ENCODE data around the gene MIER2. TPM values are rescaled to one million over a fixed set of nuclear protein-coding genes. Genes with fewer than 3 reads are reported as not detected.
A peak's percentile ranks its signal among the peaks of the same experiment; 100 is the strongest.
"Not testable (repeated sequence)": the region's sequence is repeated elsewhere in the genome, so short reads cannot be mapped to it uniquely, and the experiment has no call there.

The MIER2 gene
- total RNA-seq, 2 experiments from 2014 or later = 17.2 to 18.6 TPM

DNA sequence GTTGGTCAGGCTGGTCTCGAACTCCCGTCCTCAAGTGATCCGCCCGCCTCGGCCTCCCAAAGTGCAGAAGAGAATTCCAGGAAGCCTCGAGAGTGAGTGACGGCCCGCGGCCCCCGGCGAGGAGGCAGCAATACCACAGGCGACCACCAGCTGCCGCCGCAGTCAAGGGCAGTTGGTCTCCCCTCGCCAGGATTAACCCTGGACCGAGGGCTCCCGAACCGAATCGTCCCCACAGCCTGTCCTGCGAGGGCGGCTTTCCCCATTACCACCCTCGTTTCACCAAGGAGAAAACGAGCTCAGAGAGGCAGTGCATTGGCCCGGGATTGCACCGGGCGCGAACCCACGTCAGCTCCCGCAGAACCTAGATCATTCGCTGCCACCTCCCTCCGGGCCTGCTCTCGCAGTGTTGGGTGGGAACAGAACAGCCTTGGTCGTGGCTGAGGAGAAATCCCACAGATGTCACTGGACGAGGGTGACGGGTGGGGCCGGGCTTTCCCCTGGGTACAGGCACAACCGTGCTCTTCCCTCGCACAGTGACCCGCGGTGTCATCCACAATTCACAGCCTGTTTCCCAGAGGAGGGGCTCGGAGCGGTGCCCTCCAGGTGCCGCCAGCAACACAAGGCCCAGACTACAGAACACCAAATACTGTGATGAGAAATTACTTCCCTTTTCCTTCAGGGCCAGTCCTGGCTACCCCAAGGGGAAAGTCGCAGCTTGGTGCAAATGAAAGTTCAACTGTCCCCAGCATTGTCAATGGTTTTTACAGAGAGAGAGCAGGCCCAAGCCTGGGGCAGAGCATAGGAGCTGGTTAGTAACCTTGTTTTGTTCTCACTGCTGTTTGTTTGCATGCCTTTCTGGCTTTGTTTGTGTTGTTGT, 39.6 kb upstream of the MIER2 start:
- peaks cover 10% of the 10 kb centered on the region for H3K36me3 Mint-ChIP-seq
- peaks cover 4% of the 10 kb centered on the region for H3K9me3 Mint-ChIP-seq
- no peak for DNase-seq
- peak overlapping the region; percentile 25 for H3K27ac Mint-ChIP-seq
- H3K27me3 Mint-ChIP-seq = peaks cover 77% of the 10 kb centered on the region
- no peak overlapping the region for H3K4me3 Mint-ChIP-seq
- peaks cover 19% of the 10 kb centered on the region for H3K4me1 Mint-ChIP-seq

DNA sequence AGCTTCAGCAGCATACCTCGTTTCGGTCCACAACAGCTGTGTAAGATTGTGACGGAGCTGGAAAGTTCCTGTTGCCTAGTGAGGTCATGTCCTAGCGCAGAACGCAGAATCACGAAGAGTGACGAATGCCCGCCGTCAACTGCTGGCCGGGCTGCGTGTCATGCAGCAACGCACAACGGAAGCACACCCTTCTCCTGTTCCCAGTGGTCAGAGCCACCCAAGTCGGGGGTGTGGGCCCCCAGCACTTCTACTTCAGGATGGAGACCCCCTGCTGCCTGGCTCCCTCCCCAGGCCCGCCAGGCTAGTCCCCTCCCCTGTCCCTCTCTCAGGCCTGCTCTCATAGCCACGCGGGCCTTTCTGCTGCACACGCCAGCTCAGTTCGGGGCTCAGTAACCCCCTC, 38.4 kb upstream of the MIER2 start:
- peak overlapping the region; percentile 23 for H3K27ac Mint-ChIP-seq
- peaks cover 74% of the 10 kb centered on the region for H3K27me3 Mint-ChIP-seq
- peaks cover 10% of the 10 kb centered on the region for H3K36me3 Mint-ChIP-seq
- H3K9me3 Mint-ChIP-seq = peaks cover 4% of the 10 kb centered on the region
- H3K4me3 Mint-ChIP-seq = no peak overlapping the region
- DNase-seq = no peak
- H3K4me1 Mint-ChIP-seq = peaks cover 19% of the 10 kb centered on the region

DNA sequence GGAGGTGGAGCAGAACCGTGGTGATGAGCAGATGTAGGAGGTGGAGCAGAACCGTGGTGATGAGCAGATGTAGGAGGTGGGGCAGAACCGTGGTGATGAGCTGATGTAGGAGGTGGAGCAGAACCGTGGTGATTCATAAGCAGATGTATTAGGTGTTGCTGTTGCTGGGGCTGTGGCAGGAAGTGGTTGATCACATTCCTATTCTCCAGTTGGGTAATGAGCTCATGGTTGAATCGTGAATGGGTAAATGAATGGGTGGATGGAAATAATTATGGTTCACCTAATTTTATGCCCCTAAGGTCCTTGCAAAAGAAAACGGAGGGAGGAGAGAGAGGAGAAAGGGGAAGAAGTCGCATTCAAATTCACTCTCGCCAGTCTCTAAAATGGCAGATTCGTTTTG, 38.0 kb upstream of the MIER2 start:
- Mint-ChIP-seq H3K4me1 (peaks cover 19% of the 10 kb centered on the region), H3K27ac (peak overlapping the region; percentile 23), H3K27me3 (peaks cover 72% of the 10 kb centered on the region), H3K4me3 (peak overlapping the region; percentile 0)
- DNase-seq = peak; percentile 55
- H3K9me3 Mint-ChIP-seq, H3K36me3 Mint-ChIP-seq: not testable (repeated sequence)

DNA sequence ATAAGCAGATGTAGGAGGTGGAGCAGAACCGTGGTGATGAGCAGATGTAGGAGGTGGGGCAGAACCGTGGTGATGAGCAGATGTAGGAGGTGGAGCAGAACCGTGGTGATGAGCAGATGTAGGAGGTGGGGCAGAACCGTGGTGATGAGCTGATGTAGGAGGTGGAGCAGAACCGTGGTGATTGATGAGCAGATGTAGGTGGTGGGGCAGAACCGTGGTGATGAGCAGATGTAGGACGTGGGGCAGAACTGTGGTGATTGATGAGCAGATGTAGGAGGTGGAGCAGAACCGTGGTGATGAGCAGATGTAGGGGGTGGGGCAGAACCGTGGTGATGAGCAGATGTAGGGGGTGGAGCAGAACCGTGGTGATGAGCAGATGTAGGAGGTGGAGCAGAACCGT, 37.3 kb upstream of the MIER2 start:
- not testable (repeated sequence) for H3K9me3 Mint-ChIP-seq, H3K4me3 Mint-ChIP-seq, DNase-seq, H3K36me3 Mint-ChIP-seq, H3K27ac Mint-ChIP-seq
- Mint-ChIP-seq H3K27me3 (peaks cover 67% of the 10 kb centered on the region), H3K4me1 (peaks cover 19% of the 10 kb centered on the region)

DNA sequence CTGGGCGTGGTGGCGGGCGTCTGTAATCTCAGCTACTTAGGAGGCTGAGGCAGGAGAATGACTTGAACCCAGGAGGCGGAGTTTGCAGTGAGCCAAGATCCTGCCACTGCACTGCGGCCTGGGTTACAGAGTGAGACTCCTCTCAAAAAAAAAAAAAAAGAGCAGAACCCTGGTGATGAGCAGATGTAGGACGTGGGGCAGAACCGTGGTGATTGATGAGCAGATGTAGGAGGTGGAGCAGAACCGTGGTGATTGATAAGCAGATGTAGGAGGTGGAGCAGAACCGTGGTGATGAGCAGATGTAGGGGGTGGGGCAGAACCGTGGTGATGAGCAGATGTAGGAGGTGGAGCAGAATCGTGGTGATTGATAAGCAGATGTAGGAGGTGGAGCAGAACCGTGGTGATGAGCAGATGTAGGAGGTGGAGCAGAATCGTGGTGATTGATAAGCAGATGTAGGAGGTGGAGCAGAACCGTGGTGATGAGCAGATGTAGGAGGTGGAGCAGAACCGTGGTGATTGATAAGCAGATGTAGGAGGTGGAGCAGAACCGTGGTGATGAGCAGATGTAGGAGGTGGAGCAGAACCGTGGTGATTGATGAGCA, 36.1 kb upstream of the MIER2 start:
- Mint-ChIP-seq H3K4me1 (peaks cover 16% of the 10 kb centered on the region), H3K27me3 (peaks cover 61% of the 10 kb centered on the region)
- H3K4me3 Mint-ChIP-seq, H3K27ac Mint-ChIP-seq, H3K36me3 Mint-ChIP-seq, DNase-seq, H3K9me3 Mint-ChIP-seq: not testable (repeated sequence)

DNA sequence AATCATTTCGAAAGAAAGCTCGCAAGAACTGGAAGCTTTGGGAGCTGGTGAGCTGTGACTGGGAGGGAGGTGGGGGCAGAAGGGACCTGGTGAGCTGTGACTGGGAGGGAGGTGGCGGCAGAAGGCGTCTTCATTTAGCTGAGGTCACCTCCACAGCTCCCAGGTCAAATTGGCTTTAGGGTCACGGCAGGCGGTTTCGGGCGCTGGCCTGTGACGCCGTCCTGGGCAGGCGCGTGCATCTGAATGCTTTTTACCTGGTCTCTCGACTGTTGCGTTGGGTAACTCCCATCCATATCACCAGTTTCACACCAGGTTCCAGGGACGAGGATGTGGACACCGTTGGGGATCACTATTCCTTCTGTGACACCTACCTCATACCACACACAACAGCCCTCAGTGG, 35.2 kb upstream of the MIER2 start:
- peaks cover 10% of the 10 kb centered on the region for H3K36me3 Mint-ChIP-seq
- peaks cover 56% of the 10 kb centered on the region for H3K27me3 Mint-ChIP-seq
- H3K4me3 Mint-ChIP-seq = no peak overlapping the region
- H3K4me1 Mint-ChIP-seq = peaks cover 16% of the 10 kb centered on the region
- no peak overlapping the region for H3K27ac Mint-ChIP-seq
- peaks cover 4% of the 10 kb centered on the region for H3K9me3 Mint-ChIP-seq
- DNase-seq = no peak

DNA sequence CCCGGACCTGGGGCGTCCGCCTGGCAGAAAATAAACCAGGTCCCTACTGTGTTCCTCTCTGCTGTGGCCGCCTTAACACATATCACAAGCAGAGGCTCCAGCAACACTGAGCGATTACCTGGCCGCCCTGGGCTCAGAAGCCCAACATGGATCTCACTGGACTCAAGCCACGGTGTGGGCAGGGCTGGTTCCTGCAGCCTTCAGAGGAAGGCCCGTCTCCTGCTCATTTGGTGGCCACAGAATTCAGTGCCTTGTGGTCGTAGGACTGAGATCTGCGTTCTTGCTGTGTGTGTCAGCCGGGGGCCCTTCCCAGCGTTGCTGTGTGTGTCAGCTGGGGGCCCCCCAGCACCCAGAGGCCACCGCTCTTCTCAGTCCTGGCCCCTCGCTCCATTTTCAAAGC, 34.1 kb upstream of the MIER2 start:
- Mint-ChIP-seq H3K27ac (no peak overlapping the region), H3K4me3 (no peak overlapping the region), H3K27me3 (peaks cover 49% of the 10 kb centered on the region), H3K4me1 (peaks cover 11% of the 10 kb centered on the region), H3K9me3 (peaks cover 4% of the 10 kb centered on the region), H3K36me3 (peaks cover 6% of the 10 kb centered on the region)
- no peak for DNase-seq

DNA sequence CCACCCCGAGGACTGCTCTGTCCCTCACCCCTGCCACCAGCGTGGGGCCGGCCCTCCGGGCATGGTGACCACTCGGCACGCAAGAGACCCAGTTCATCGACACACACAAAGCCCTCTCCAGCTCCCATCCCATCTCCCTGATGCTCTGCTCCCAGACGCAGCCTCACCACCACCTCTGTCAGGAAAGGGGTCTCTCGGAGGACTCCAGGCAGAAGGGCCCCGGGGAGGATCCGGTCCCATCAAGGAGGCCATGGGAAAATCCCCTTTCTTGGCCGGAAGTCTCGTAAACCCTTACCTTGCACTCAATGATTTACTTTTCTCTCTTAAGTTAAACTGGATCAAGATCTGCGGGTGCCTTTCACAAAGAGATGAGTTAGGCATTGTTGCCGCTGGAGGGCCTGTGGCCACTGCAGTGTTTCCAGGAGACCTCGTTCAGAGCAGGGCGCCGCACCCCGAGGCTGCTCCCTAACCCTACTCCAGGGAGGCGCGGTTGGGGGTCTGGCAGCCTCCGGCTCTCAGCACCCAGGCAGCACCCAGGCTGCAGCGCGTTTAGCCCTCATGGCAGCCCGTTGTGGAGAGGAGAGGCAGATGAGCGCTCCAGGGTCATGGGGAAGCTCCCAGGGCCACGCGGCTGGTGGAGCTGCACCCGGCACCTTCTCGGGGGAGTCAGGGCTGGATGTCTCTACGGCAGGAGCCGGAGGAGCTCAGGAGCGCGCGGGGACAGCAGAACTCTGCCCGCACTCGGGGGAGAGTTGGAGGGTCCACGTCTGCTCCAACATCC, 33.4 kb upstream of the MIER2 start:
- H3K4me3 Mint-ChIP-seq = no peak overlapping the region
- H3K9me3 Mint-ChIP-seq = peaks cover 2% of the 10 kb centered on the region
- no peak overlapping the region for H3K27ac Mint-ChIP-seq
- peaks cover 6% of the 10 kb centered on the region for H3K4me1 Mint-ChIP-seq
- peaks cover 49% of the 10 kb centered on the region for H3K27me3 Mint-ChIP-seq
- no peak for DNase-seq
- H3K36me3 Mint-ChIP-seq = peaks cover 3% of the 10 kb centered on the region

DNA sequence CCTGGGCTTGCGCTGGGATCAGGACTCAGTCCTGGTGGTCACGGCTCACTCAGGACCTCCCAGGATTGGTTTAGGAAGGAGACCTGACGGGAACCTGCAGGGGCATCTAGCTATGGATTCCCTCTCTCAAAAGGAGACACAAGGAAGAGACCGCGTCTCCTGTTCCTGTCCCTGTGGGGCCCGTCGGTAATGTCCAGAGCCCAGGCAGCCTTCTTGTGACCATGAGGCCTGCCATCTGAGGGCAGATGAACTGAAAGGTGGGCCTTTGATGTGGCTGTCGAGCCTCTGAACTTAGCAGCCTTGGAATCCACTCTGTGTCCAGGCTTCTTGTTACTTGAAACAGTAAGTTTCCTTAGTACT, 31.5 kb upstream of the MIER2 start:
- H3K27ac Mint-ChIP-seq = peak overlapping the region; percentile 66
- H3K4me1 Mint-ChIP-seq = no peaks in the 10 kb centered on the region
- no peaks in the 10 kb centered on the region for H3K36me3 Mint-ChIP-seq
- peaks cover 53% of the 10 kb centered on the region for H3K27me3 Mint-ChIP-seq
- H3K9me3 Mint-ChIP-seq = no peaks in the 10 kb centered on the region
- no peak for DNase-seq
- H3K4me3 Mint-ChIP-seq = no peak overlapping the region

DNA sequence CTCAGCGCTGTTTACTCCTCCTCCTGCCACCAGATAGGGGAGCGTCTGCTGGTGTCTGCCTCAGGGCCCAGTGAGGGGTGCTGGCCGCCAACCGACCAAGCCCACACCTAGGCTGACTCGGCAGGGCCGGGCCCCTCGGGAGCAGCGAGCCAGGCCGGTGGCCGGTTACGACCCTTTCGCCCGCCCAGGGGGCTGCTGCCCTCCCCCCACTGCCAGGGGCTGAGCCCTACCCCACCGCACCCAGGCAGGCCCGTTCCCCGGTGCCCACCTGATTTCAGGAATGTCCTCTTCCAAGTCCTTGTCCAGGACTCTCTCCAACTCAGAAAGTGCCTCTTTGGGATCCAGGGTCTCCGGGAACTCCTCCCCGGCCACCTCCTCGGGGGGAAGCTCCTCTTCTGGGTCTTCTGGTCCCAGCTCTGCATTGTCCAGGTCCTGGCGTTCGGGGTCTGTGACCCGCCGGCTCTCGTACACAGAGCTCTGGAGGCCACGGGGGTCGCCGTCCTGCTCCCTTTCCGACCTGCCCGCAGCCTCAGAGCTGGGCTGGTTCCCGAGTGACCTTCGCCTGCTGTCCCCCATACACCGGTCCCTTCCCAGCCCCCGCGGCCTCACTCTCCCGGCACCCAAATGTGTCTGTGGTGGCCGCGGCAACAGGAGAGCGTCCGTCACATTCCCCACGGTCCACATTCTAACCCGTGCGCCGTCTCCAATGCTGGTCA, 31.0 kb upstream of the MIER2 start:
- Mint-ChIP-seq H3K27ac (peak overlapping the region; percentile 66), H3K4me3 (no peak overlapping the region), H3K27me3 (peaks cover 55% of the 10 kb centered on the region), H3K36me3 (no peaks in the 10 kb centered on the region), H3K9me3 (no peaks in the 10 kb centered on the region), H3K4me1 (no peaks in the 10 kb centered on the region)
- DNase-seq = no peak

DNA sequence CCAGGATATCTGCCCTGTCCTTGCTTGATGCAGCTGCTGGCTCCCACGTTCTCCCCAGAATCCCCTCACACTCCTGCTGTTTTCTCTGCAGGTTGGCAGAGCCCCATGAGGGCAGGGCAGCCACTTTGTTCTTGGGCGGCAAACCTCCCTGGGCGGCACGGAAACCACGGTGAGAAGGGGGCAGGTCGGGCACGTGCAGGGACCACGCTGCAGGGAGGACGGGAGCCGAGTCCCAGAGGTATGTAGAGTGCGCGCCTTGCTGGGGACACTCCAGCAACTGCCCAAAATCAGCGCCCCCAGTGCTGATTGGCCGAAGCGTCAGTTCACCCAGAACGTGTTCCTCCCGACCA, 30.3 kb upstream of the MIER2 start:
- Mint-ChIP-seq H3K4me1 (no peaks in the 10 kb centered on the region), H3K36me3 (no peaks in the 10 kb centered on the region)

DNA sequence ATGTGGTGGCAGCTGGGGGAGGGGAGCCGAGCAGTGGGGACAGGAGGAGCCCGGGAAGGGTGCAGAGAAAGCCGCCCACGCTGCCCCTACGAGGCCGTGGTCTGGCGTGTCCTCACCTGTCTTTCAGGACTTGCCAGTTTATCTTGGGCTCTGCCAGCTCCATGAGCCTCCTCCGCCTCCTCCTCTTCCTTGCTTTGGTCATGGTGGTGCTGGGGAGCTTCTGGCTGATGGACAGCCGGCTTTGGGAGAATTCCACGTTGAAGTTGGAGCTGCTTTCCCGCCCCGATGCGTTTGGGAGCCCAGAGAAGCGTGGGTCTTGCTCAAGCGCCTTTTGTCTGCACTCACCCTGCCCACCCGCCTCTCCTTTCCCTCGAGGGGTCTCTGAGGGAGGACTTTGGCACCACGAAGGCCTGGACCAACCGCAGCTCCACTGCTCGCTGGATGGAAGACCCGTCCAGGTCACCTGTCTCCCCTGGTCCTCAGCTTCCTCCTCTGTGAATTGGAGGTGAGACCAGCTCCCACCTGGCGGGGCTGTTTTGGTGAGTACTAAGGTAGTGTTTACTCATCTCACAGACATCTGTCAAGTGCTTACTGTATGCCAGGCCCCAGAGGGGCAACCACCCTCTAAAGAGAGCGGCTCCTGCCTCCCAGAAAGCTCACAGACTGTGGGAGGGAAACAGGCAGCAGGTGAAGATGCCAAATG, 29.7 kb upstream of the MIER2 start:
- Mint-ChIP-seq H3K36me3 (no peaks in the 10 kb centered on the region), H3K4me1 (no peaks in the 10 kb centered on the region), H3K4me3 (no peak overlapping the region), H3K27ac (no peak overlapping the region), H3K27me3 (peaks cover 49% of the 10 kb centered on the region), H3K9me3 (no peaks in the 10 kb centered on the region)
- DNase-seq = no peak

More for the DNA sequence above, 30.3 kb upstream of the MIER2 start:
- Mint-ChIP-seq H3K27me3 (peaks cover 49% of the 10 kb centered on the region), H3K9me3 (no peaks in the 10 kb centered on the region), H3K4me3 (no peak overlapping the region), H3K27ac (no peak overlapping the region)
- no peak for DNase-seq

DNA sequence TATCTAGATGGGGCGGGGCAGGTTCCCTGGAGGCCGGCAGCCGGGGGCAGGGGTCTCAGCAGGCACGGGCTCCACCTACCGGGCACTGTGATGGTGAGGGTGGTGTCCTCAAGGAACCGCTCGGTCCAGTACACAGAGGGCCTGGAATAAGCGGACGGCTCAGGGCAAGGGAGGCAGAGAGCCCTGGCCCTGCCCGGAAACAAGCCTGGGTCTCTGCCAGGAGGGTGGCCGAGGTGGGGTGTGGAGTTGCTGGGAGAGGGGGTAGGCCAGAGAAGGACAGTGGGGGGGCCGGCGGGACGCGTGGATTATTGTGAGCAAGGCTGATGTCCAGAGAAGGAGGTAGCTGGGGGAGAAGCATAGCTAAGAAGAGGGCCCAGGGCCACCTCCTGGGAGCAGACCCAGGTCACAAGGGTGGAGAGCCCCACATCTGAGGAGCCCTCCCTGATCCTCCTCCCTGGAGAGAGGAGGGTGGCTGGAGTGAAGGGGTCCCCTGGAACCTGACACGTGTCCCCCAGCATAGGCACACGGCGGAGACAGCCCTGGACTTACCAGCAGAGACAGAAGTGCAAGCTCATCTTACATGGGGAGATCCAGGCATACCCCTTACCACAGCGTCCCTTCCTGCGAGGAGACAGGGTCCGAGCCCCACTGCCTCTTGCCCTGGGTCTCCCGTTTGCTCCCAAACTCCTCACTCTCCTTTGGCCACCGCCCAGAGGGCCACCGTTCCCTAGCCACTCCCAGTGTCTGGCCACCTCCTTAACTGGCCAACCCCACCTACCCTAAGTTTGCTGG, 29.0 kb upstream of the MIER2 start:
- H3K4me1 Mint-ChIP-seq = no peaks in the 10 kb centered on the region
- DNase-seq = no peak
- no peak overlapping the region for H3K27ac Mint-ChIP-seq
- peaks cover 50% of the 10 kb centered on the region for H3K27me3 Mint-ChIP-seq
- H3K36me3 Mint-ChIP-seq = no peaks in the 10 kb centered on the region
- H3K9me3 Mint-ChIP-seq = no peaks in the 10 kb centered on the region
- no peak overlapping the region for H3K4me3 Mint-ChIP-seq
